ENCODE measurements around the gene DISC1.
"Not testable (repeated sequence)": the region's sequence is repeated elsewhere in the genome, so short reads cannot be mapped to it uniquely, and the experiment has no call there.

Gene DISC1

GRCh38 chr1:231634323-231635013 lies 7.9 kb downstream of the DISC1 start:
- FAIRE-seq: no peak
- DNase-seq (ENCODE audit: insufficient read length, low spot score): no peak

DNA sequence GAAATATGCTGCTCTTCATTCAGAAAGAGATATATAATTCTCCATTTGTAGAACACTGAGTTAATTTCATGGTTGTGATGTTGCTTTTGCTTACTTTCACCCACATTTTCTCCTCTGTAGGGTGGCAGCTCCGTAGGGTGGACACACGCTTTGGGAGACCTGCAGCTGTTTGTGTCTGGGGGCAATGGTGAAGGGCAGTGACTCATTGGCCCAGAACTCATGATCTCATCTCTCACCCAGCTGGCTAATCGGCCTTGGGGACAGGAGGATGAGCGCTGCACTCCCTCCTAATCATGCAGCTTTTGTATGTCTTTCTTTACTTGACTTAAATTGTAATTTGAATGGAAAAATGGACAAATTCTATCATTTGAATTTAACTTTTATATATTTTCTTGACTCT lies 9.6 kb downstream of the DISC1 start:
- FAIRE-seq: no peak
- DNase-seq (ENCODE audit: insufficient read length, low spot score): no peak

DNA sequence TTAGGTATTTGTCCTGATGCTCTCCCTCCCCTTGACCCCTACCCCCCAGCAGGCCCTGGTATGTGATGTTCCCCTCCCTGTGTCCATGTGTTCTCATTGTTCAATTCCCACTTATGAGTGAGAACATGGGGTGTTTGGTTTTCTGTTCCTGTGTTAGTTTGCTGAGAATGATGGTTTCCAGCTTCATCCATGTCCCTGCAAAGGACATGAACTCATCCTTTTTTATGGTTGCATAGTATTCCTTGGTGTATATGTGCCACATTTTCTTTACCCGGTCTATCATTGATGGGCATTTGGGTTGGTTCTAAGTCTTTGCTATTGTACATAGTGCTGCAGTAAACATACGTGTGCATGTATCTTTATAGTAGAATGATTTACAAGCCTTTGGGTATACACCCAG lies 10.3 kb downstream of the DISC1 start:
- not testable (repeated sequence) for FAIRE-seq; DNase-seq (ENCODE audit: insufficient read length, low spot score)

DNA sequence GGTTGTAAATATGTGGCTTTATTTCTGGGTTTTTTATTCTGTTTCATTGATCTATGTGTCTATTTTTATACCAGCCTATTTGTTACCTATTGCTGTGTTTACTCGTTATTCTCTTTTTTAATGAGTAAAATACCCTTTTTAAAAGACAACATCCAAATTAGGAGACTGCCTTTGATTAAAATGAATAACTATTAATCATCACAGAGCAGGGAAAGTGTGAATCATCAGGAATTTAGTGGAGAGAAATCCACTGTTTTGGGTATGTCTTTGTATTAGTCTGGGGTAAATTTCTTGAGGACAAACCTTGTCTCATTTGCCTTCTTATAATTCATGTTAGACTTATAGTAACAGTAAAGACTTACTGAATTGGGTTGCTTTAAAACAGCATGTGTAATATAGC lies 12.1 kb downstream of the DISC1 start:
- FAIRE-seq (no peak), DNase-seq (ENCODE audit: insufficient read length, low spot score) (no peak)

GRCh38 chr1:231639819-231640218 lies 13.2 kb downstream of the DISC1 start:
- FAIRE-seq (no peak), DNase-seq (ENCODE audit: insufficient read length, low spot score) (no peak)

GRCh38 chr1:231641444-231641843 lies 14.9 kb downstream of the DISC1 start:
- FAIRE-seq; DNase-seq (ENCODE audit: insufficient read length, low spot score): not testable (repeated sequence)

DNA sequence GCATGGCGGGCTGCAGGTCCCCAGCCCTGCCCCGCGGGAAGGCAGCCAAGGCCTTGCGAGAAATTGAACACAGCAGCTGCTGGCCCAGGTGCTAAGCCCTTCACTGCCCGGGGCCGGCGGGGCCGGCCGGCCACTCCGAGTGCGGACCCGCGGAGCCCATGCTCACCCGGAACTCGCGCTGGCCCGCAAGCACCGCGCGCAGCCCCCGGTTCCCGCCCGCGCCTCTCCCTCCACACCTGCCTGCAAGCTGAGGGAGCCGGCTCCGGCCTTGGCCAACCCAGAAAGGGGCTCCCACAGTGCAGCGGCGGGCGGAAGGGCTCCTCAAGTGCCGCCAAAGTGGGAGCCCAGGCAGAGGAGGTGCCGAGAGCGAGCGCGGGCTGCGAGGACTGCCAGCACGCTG lies 15.5 kb downstream of the DISC1 start:
- DNase-seq (ENCODE audit: insufficient read length, low spot score); FAIRE-seq: not testable (repeated sequence)

- no peak for FAIRE-seq
- DNase-seq (ENCODE audit: insufficient read length, low spot score): no peak
Observed at GRCh38 chr1:231642618-231643017, 16.0 kb downstream of the DISC1 start.

DNA sequence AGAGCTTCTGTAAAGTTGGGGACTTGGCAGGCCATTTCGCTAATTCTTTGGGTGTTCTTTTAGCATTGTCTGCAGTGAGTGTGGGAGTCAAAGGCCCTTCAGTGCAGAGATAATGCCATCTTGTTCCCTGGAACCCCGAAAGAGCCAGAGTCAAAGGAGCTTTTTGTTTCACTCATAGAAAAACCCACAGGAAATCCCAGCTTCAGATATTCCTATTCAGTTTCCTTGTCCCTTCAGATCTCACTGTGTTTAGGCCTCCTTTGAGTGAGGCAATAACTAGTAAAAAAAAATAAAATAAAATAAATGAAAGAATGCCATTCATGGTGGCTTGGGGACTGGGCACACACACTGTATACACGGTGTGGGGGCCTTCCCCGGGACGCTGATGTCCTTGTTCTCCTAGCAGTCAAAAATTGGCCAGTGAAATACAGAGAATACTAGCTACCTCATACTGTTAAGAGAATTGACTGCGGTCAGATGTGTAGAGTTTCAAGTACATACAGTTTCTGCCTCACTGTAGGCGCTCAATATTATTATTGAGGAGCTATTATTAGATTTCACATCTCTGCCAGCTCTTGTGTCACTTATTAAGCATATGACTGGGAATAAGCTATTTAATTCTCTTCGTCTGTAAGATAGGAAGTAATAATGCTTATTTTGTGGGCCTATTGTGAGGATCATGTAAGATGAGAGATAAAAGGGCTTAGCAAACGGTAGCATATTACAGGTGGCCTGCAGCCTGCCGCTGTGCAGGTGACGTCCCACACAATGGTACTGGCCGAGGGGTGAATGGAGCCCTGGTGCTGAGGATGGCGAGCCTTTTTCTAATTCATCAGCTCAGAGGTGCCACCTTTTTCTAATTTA lies 16.7 kb downstream of the DISC1 start:
- no peak for FAIRE-seq
- no peak for DNase-seq (ENCODE audit: insufficient read length, low spot score)

DNA sequence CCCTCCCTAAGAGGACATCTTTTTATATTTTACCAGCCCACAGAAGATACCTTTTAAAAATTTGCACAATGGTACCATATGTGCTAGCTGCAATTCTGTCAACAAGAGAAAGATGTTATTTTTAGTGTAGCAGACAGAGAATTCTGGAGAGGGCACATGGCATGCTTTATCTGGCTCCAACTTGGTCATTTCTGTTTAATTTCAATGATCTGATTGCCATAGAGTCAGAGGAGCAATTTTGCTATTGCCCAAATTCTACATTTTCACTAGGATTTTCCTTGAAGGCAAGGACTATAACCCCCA lies 17.3 kb downstream of the DISC1 start:
- DNase-seq (ENCODE audit: insufficient read length, low spot score): no peak
- FAIRE-seq: no peak

GRCh38 chr1:231645634-231646033 lies 19.0 kb downstream of the DISC1 start:
- not testable (repeated sequence) for FAIRE-seq

GRCh38 chr1:231646165-231646564 lies 19.6 kb downstream of the DISC1 start:
- DNase-seq (ENCODE audit: insufficient read length, low spot score); FAIRE-seq: not testable (repeated sequence)

More at GRCh38 chr1:231645634-231646033, 19.0 kb downstream of the DISC1 start:
- not testable (repeated sequence) for DNase-seq (ENCODE audit: insufficient read length, low spot score)

DNA sequence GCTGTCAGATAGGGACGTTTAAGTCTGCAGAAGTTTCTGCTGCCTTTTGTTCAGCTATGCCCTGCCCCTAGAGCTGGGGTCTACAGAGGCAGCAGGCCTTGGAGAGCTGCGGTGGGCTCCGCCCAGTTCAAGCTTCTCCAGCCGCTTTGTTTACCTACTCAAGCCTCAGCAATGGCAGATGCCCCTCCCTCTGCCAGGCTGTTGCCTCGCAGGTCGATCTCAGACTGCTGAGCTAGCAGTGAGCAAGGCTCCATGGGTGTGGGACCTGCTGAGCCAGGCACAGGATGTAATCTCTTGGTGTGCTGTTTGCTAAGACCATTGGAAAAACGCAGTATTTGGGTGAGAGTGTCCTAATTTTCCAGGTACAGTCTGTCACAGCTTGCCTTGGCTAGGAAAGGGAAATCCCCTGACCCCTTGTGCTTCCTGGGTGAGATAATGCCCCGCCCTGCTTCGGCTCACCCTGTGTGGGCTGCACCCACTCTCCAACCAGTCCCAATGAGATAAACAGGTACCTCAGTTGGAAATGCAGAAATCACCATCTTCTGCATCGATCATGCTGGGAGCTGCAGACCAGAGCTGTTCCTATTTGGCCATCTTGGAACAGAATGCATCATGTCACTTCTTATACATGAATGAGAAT lies 25.2 kb downstream of the DISC1 start:
- FAIRE-seq; DNase-seq (ENCODE audit: insufficient read length, low spot score): not testable (repeated sequence)

DNA sequence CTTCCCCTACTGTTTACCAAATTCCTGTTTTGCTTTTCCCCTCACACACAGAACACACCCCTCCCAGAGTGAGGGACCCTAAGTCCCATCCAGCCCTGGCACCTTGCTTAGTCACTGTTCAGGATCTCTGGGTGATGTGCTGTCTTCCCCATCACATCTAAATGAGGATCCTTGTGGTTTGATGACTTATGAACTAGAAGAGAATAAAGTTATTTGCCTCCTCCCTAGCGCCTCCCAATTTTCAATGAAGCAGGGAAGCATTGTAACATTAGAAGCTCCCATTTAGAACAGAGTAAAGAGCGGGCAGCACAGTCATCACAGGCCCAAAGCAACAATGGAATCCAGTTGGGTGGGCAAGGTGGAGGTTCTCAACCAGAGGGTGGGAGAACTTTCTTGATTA lies 27.0 kb downstream of the DISC1 start:
- DNase-seq (ENCODE audit: insufficient read length, low spot score) (no peak), FAIRE-seq (no peak)

DNA sequence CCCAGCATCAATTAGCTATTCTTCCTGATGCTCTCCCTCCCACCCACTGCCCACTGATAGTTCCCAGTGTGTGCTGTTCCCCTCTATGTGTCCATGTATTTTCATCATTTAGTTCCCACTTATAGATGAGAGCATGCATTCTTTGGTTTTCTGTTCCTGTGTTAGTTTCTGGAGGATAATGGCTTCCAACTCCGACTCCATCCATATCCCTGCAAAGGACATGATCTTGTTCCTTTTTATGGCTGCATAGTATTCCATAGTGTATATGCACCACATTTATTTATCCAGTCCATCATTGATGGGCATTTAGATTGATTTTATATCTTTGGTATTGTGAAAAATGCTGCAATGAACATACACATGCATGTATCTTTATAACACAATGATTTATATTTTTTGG lies 30.2 kb downstream of the DISC1 start:
- DNase-seq (ENCODE audit: insufficient read length, low spot score): no peak

GRCh38 chr1:231658223-231658622 lies 31.6 kb downstream of the DISC1 start:
- not testable (repeated sequence) for DNase-seq (ENCODE audit: insufficient read length, low spot score); FAIRE-seq

More for the DNA sequence above, 30.2 kb downstream of the DISC1 start:
- no peak for FAIRE-seq

DNA sequence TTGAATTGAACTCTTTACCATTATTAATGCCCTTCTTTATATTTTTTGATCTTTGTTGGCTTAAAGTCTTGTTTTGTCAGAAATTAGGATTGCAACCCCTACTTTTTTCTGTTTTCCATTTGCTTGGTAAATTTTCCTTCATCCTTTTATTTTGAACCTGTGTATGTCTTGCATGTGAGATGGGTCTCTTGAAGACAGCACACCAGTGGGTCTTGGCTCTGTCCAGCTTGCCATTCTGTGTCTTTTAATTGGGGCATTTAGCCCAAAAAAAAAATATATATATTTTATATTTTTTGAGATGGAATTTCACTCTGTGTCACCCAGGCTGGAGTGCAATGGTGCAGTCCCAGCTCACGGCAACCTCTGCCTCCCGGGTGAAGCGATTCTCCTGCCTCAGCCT lies 33.6 kb downstream of the DISC1 start:
- no peak for FAIRE-seq
- DNase-seq (ENCODE audit: insufficient read length, low spot score): no peak

- FAIRE-seq (no peak), DNase-seq (ENCODE audit: insufficient read length, low spot score) (no peak)
Observed at GRCh38 chr1:231663211-231663792, 36.7 kb downstream of the DISC1 start.

- DNase-seq (ENCODE audit: insufficient read length, low spot score) (no peak), FAIRE-seq (no peak)
Observed at GRCh38 chr1:231665101-231665500, 38.5 kb downstream of the DISC1 start.

DNA sequence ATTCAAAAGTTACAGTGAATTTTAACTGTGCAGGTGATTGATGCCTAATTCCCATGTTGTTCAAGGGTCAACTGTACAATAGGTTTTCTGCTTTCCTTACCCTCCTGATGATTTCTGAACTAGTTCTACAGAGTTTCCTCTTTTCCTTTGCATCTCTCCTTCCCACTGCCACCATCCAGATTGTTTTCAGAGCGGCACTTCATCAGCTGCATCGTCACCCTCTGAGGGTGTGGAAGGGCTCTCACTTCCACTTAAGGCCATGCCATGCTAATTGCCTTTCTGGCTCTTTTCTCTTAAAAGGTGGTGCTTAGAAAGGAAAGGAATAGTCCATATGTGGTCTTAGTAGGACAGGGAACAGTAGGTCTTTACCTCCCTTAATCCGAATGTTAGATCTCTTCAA lies 39.1 kb downstream of the DISC1 start:
- no peak for DNase-seq (ENCODE audit: insufficient read length, low spot score)
- no peak for FAIRE-seq
